ENCODE results near the gene VPS26C.

DNA sequence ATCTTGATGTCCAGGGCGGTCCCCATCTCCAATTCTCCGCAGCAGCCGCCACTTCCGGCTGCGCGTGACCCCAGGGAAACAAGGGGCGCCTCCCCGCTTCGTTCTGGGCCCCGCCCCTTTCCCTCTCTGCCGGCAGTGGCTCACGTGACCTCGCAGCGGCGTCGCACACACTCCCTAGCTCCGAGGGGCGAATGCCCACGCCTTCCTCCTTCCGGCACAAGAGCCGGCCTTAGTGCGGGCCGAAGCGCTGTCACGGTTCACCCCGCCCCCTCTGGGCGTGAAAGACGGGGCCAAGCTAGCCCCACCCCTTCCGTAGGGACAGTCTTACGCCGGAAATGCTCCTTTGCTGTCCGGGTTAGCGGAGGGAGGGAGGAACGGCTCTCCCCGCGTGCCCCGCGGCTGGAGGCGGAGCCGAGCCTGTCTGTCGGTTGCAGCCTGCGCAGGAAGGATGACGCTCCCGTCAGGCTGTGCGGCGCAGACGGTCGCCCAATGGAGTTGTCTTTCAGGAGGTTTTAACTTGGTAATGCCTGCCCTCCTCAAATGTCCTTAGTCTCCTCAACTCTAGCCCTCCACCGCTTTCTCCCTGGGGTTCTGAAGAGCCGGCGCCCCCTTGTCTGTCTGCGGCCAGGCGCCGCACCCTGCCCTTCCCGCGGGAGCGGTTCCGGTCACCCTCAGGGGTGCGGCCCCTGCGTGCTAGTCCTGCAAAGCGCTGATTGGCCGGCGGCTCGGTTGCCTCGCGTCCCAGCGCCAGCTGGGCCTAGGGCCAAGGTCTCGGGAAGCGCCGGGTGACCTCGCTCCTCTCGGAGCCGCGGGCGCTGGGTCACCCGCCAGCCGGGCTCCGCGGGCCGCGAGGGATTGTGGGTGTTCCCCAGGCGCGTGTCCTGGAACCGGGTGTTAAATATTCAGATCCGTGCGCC, at the start of gene VPS26C:
- TF ChIP-seq CTCF (IDR thresholded peaks at IDR 0.05; ENCODE audit: low read length) (no peak), EZH2 (optimal IDR thresholded peaks at IDR 0.05; ENCODE audit: low read depth, low read length) (no peak)
